PC-3 (cell line): ENCODE measurements around the gene F13A1. TPM values are rescaled to one million over a fixed set of nuclear protein-coding genes. Genes with fewer than 3 reads are reported as not detected.

Experiments used
- ATAC-seq: fragments of 200-7000 bp; cut with Tn5 transposase; 2 replicates; pipeline ENCODE4 v1.9.1; 2020; ENCODE audit warnings: mild to moderate bottlenecking, moderate library complexity
- BruUV-seq: library from RNA; stranded (reverse); fragments of 400-500 nt; replicated peaks from 2 replicates; lab custom pipeline; 2021; lab: Mats Ljungman, UMichigan
- CTCF ChIA-PET: fragments of 300-600 bp; sonication (Branson Sonifier 250); formaldehyde crosslinking; loops from one replicate; lab custom pipeline; 2022; ENCODE audit warnings: antibody characterized with exemption; lab: Charles Lee
- POLR2A ChIA-PET: fragments of 300-600 bp; sonication (Branson Sonifier 250); formaldehyde crosslinking; loops from one replicate; lab custom pipeline; 2022; ENCODE audit warnings: antibody characterized with exemption; ENCODE audit not compliant: unreplicated experiment; lab: Charles Lee
- DNase-seq: peaks from one replicate; pipeline ENCODE4 v3.0.0-alpha.2; 2015
- H2AFZ ChIP-seq: fragments of 300-600 bp; sonication (generic); 2 replicates; pipeline ENCODE4 v1.6.0; 2016; ENCODE audit warnings: antibody characterized with exemption, low read length
- H3F3A ChIP-seq: fragments of 300-600 bp; sonication (generic); one replicate; pipeline ENCODE4 v1.6.0; 2017; ENCODE audit warnings: antibody characterized with exemption, low read length, control low read depth, mild to moderate bottlenecking; ENCODE audit not compliant: unreplicated experiment
- H3K27ac ChIP-seq: fragments of 300-600 bp; sonication (generic); 2 replicates; pipeline ENCODE4 v1.5.1; 2016; ENCODE audit warnings: mild to moderate bottlenecking, low read length
- H3K27me3 ChIP-seq: fragments of 300-600 bp; sonication (generic); 2 replicates; pipeline ENCODE4 v1.6.1; 2016; ENCODE audit warnings: low read length, mixed read lengths
- H3K36me3 ChIP-seq: fragments of 300-600 bp; sonication (generic); 2 replicates; pipeline ENCODE4 v1.6.1; 2016; ENCODE audit warnings: low read depth, mixed run types, low read length, mixed read lengths
- H3K4me1 ChIP-seq: fragments of 300-600 bp; sonication (generic); 2 replicates; pipeline ENCODE4 v1.5.1; 2016; ENCODE audit warnings: low read length; ENCODE audit not compliant: insufficient read depth
- H3K4me2 ChIP-seq: fragments of 300-600 bp; sonication (generic); 2 replicates; pipeline ENCODE4 v1.6.0; 2016; ENCODE audit warnings: low read length
- H3K4me3 ChIP-seq: fragments of 300-600 bp; sonication (generic); 2 replicates; pipeline ENCODE4 v1.5.1; 2016; ENCODE audit warnings: mild to moderate bottlenecking, low read length, mixed read lengths
- H3K79me2 ChIP-seq: fragments of 300-600 bp; sonication (generic); 2 replicates; pipeline ENCODE4 v1.6.1; 2017; ENCODE audit warnings: low read length, mixed read lengths
- H3K9ac ChIP-seq: fragments of 300-600 bp; sonication (generic); 2 replicates; pipeline ENCODE4 v1.6.0; 2016; ENCODE audit warnings: mild to moderate bottlenecking, low read length
- H3K9me2 ChIP-seq: fragments of 300-600 bp; sonication (generic); replicated peaks from 2 replicates; pipeline ENCODE4 v1.6.1; 2016; ENCODE audit warnings: mixed run types, low read length, mixed read lengths
- H3K9me3 ChIP-seq: fragments of 300-600 bp; sonication (generic); 2 replicates; pipeline ENCODE4 v1.6.1; 2016; ENCODE audit warnings: low read length, mixed read lengths
- H4K20me1 ChIP-seq: fragments of 300-600 bp; sonication (generic); 2 replicates; pipeline ENCODE4 v1.6.1; 2016; ENCODE audit warnings: low read length, mixed read lengths
- CTCF ChIP-seq: fragments of 300-600 bp; sonication (generic); conservative IDR thresholded peaks from 2 replicates; pipeline ENCODE4 v1.5.1; 2017; ENCODE audit warnings: antibody characterized with exemption, low read depth, mild to moderate bottlenecking, low read length
- EZH2 ChIP-seq: fragments of 300-600 bp; sonication (generic); IDR thresholded peaks from one replicate; pipeline ENCODE4 v1.6.1; 2017; ENCODE audit warnings: antibody characterized with exemption, mild to moderate bottlenecking, low read length; ENCODE audit not compliant: unreplicated experiment
- EZH2phosphoT487 ChIP-seq: fragments of 300-600 bp; sonication (generic); IDR thresholded peaks from 2 replicates; pipeline ENCODE4 v1.6.1; 2018; ENCODE audit warnings: mild to moderate bottlenecking, antibody characterized with exemption, low read length, borderline replicate concordance
- intact Hi-C: fragments of 100-400 bp; cut with micrococcal nuclease; formaldehyde crosslinking; loops from 2 replicates; pipeline ENCODE4 v1.9.0; 2023
- total RNA-seq: library from RNA; depleted of rRNA; stranded (reverse); fragments of >200 nt; gene quantifications from 2 replicates; pipeline ENCODE4 v1.2.3, GENCODE V29; 2014

Gene F13A1
- total RNA-seq, 1 experiment from 2014 or later, result not detected

GRCh38 chr6:6199678-6200077 is 120.8 kb downstream of the F13A1 start:
- DNase-seq (no peak), ATAC-seq (no peak)
- intact Hi-C loops, result no loop called here
- Histone ChIP-seq H3F3A (no peaks in the 10 kb centered on the region), H3K4me3 (no peak overlapping the region), H4K20me1 (no peaks in the 10 kb centered on the region), H3K36me3 (no peaks in the 10 kb centered on the region), H3K27me3 (peaks cover 19% of the 10 kb centered on the region; the same call in 1 of the 2 replicates), H3K9me2 (no peaks in the 10 kb centered on the region), H3K27ac (no peak overlapping the region), H3K4me2 (no peak overlapping the region), H3K4me1 (no peaks in the 10 kb centered on the region), H3K9me3 (no peaks in the 10 kb centered on the region), H3K79me2 (no peaks in the 10 kb centered on the region), H2AFZ (no peak overlapping the region), H3K9ac (no peak overlapping the region)
- no TSS peak for BruUV-seq
- ChIA-PET POLR2A (no interaction called here), CTCF (no interaction called here)
- TF ChIP-seq EZH2phosphoT487 (no peak), EZH2 (no peak)

GRCh38 chr6:6196762-6197161 is 123.7 kb downstream of the F13A1 start:
- Histone ChIP-seq H3K9me3 (no peaks in the 10 kb centered on the region), H4K20me1 (no peaks in the 10 kb centered on the region), H3K27me3 (peaks cover 13% of the 10 kb centered on the region; the same call in 1 of the 2 replicates), H3K4me2 (no peak overlapping the region), H3K9me2 (no peaks in the 10 kb centered on the region), H3K27ac (no peak overlapping the region), H3K4me1 (no peaks in the 10 kb centered on the region), H3K36me3 (no peaks in the 10 kb centered on the region), H3K9ac (no peak overlapping the region), H3K79me2 (no peaks in the 10 kb centered on the region), H3K4me3 (no peak overlapping the region), H3F3A (no peaks in the 10 kb centered on the region), H2AFZ (no peak overlapping the region)
- ChIA-PET CTCF (no interaction called here), POLR2A (no interaction called here)
- TF ChIP-seq EZH2, result no peak
- no peak for TF ChIP-seq CTCF
- no peak for TF ChIP-seq EZH2phosphoT487
- no peak for DNase-seq
- no peak for ATAC-seq
- no TSS peak for BruUV-seq
- intact Hi-C loops, result no loop called here

GRCh38 chr6:6195080-6195479 is 125.4 kb downstream of the F13A1 start:
- no peaks in the 10 kb centered on the region for H3K36me3 ChIP-seq
- intact Hi-C loops, result no loop called here
- no peaks in the 10 kb centered on the region for H3K4me1 ChIP-seq
- no peaks in the 10 kb centered on the region for H4K20me1 ChIP-seq
- CTCF ChIA-PET, result no interaction called here
- H3K27ac ChIP-seq, result no peak overlapping the region
- BruUV-seq, result no TSS peak
- H3K9me2 ChIP-seq, result no peaks in the 10 kb centered on the region
- H3F3A ChIP-seq, result no peaks in the 10 kb centered on the region
- ATAC-seq, result no peak
- no peak for DNase-seq
- no peak overlapping the region for H3K9ac ChIP-seq
- POLR2A ChIA-PET, result no interaction called here
- no peaks in the 10 kb centered on the region for H3K9me3 ChIP-seq
- H3K4me3 ChIP-seq, result no peak overlapping the region
- no peak overlapping the region for H3K4me2 ChIP-seq
- no peak overlapping the region for H2AFZ ChIP-seq
- peaks cover 9% of the 10 kb centered on the region; the same call in 1 of the 2 replicates for H3K27me3 ChIP-seq
- TF ChIP-seq EZH2 (no peak), CTCF (no peak), EZH2phosphoT487 (no peak)
- H3K79me2 ChIP-seq, result no peaks in the 10 kb centered on the region
